Large intestine (tissue), 3 donors: ENCODE measurements around the gene SIK2. TPM values are rescaled to one million over a fixed set of nuclear protein-coding genes. Genes with fewer than 3 reads are reported as not detected.
A peak's percentile ranks its signal among the peaks of the same experiment; 100 is the strongest.

Experiments used
- DNase-seq, 2 donors: peaks; one replicate each; pipeline versions ENCODE4 v3.0.0 to v3.0.0-alpha.2; 2013
- H3K27ac ChIP-seq: one replicate; pipeline ENCODE4 v1.5.1; 2013; ENCODE audit warnings: low read length
- H3K27me3 ChIP-seq: 2 replicates; pipeline ENCODE4 v1.6.1; 2013; ENCODE audit warnings: low read length; ENCODE audit not compliant: control insufficient read depth, insufficient read depth
- H3K36me3 ChIP-seq: 2 replicates; pipeline ENCODE4 v1.6.1; 2013; ENCODE audit warnings: low read length; ENCODE audit not compliant: control insufficient read depth, insufficient read depth
- H3K4me1 ChIP-seq: one replicate; pipeline ENCODE4 v1.6.1; 2013; ENCODE audit warnings: low read length; ENCODE audit not compliant: control insufficient read depth, insufficient read depth
- H3K4me3 ChIP-seq: one replicate; pipeline ENCODE4 v1.5.1; 2013; ENCODE audit warnings: low read length
- H3K9me3 ChIP-seq: one replicate; pipeline ENCODE4 v1.6.1; 2013; ENCODE audit warnings: mild to moderate bottlenecking, low read depth, low read length, moderate library complexity; ENCODE audit not compliant: control insufficient read depth
- WGBS: methylation state at CpG from one replicate; pipeline ENCODE4 v1.1.5; 2013; ENCODE audit warnings: low lambda C conversion rate; ENCODE audit not compliant: insufficient coverage; 5-methylcytosine and 5-hydroxymethylcytosine counted together
- polyA plus RNA-seq: library from polyadenylated mRNA; unstranded; fragments of 120-200 nt; gene quantifications from one replicate; pipeline ENCODE4 v1.2.1, GENCODE V29; 2013

SIK2 gene
- polyA plus RNA-seq, 1 donor, result 21.6 TPM

DNA sequence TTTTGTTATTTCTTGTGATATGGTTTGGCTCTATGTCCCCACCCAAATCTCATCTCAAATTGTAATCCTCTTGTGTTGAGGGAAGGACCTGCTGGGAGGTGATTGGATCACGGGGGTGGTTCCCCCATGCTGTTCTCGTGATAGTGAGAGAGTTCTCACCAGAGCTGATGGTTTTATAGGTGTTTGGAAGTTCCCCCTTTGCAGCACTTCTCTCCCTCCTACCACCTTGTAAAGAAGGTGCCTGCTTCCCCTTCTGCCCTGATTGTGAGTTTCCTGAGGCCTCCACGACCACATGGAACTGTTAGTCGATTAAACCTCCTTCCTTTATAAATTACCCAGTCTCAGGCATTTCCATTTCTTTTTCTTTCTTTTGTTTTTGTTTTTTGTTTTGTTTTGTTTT lies 24.4 kb upstream of the SIK2 start:
- H3K4me1 ChIP-seq, result peaks cover 4% of the 10 kb centered on the region
- DNase-seq, result no peak
- H3K36me3 ChIP-seq, result no peaks in the 10 kb centered on the region
- H3K9me3 ChIP-seq, result no peaks in the 10 kb centered on the region
- 67% methylated on average over 1 of the region's 4 CpGs for WGBS
- no peak overlapping the region for H3K27ac ChIP-seq
- no peaks in the 10 kb centered on the region for H3K27me3 ChIP-seq
- no peak overlapping the region for H3K4me3 ChIP-seq

DNA sequence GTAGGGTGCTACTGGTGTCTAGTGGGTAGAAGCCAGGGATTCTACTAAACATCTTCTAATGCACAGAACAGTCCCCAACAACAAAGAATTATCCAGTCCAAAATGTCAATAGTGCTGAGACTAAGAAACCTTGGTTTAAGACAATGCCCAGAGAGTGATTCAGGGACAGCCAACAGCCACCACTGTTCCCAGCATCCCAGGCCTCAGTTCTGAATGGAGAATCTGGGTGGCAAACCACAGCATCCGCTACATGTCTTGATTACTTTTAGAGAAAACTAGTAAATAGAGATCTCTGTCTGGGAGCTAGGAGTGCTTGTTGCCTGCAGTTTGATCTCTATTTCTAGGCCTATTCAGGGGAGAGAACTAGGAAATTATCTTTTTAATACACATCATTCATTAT lies 20.9 kb upstream of the SIK2 start:
- no peaks in the 10 kb centered on the region for H3K4me1 ChIP-seq
- no peak for DNase-seq
- H3K36me3 ChIP-seq, result no peaks in the 10 kb centered on the region
- H3K27me3 ChIP-seq, result no peaks in the 10 kb centered on the region
- no peak overlapping the region for H3K4me3 ChIP-seq
- H3K27ac ChIP-seq, result no peak overlapping the region
- no peaks in the 10 kb centered on the region for H3K9me3 ChIP-seq
- WGBS, result no CpG with 5 or more reads among the region's 1 CpG

DNA sequence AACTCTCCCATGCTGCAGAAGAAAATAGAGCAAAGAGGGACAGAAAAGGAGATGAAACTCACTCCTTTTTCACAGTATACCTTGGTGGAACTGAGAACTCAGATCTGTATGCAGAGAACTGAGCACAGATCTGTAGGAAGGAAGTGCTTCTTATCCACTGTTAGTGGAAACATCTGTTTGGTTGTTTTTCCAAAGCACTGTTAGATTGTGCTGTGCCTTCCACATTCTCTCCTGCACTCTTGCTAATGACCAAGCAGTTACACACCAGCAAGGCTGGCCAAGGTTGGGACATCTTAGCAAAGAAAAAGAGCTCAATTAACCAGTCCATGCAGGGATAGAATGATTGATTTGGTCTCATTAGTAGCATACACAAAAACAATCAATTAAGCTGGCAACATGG lies 20.1 kb upstream of the SIK2 start:
- Histone ChIP-seq H3K4me3 (no peak overlapping the region), H3K27me3 (no peaks in the 10 kb centered on the region), H3K36me3 (no peaks in the 10 kb centered on the region), H3K9me3 (no peaks in the 10 kb centered on the region), H3K27ac (no peak overlapping the region), H3K4me1 (no peaks in the 10 kb centered on the region)
- DNase-seq, result no peak

DNA sequence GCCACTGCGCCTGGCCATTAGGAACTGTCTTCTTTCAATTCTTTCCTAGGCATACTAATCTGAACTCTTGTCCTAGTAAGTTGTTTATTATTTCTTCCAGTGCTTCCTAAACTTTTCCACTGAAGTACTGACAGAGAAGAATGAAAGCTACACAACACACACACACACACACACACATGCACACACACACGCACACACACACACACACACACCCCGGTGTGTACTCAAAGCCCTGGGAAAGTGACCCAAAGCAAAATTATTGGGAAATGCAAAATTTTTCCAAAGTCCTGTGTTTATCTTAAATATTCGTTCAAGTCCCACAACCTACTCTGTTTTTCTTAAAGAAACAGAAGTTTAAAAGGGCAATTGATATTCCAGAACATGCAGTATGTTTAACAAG lies 19.4 kb upstream of the SIK2 start:
- 33% methylated on average over 1 of the region's 4 CpGs for WGBS
- Histone ChIP-seq H3K36me3 (no peaks in the 10 kb centered on the region), H3K27ac (no peak overlapping the region), H3K27me3 (no peaks in the 10 kb centered on the region), H3K4me3 (no peak overlapping the region), H3K4me1 (no peaks in the 10 kb centered on the region), H3K9me3 (no peaks in the 10 kb centered on the region)
- no peak for DNase-seq

DNA sequence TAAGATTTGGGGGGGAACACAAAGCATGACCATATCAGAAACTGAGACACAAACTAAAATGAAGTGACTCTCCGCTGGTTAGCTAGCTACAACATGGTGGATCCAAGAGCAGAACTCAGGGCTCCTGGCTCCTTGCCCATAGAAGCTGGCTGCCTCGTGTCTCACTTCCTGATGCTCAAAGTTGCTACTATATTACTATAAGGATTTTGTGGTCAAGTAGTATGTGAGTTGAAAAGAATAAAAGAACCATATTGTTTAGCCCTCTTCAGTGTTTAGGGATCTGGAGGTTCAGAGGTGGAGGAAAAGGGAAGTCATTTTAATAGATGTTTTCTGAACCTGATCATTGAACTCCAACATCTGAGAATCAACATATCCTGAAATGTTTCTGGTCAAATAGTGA lies 16.9 kb upstream of the SIK2 start:
- WGBS, result no CpG with 5 or more reads among the region's 2 CpGs

DNA sequence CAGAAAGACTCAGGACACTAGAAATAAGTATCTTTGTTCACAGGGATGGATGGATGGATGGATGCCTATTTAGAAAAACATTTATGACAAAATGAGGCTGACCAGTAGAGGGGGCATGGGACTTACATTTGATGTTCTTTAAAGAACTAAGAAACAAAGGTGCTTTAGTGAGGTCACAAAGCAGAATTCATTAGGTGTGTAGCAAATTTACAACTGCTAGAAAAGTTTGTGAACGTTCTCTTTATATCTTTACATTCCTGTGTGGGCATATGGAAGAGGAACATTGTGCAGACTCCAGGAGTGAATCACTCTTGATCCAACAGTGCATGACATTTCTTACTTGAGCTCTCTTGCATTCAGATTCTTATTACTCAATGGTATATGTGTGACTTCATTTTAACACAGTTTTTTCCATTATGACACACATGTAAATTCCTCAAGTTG lies 15.8 kb upstream of the SIK2 start:
- no peaks in the 10 kb centered on the region for H3K27me3 ChIP-seq
- H3K9me3 ChIP-seq, result no peaks in the 10 kb centered on the region
- peak; percentile 31 to 49 for DNase-seq
- no peaks in the 10 kb centered on the region for H3K36me3 ChIP-seq
- no peak overlapping the region for H3K4me3 ChIP-seq
- no CpG with 5 or more reads among the region's 1 CpG for WGBS
- H3K27ac ChIP-seq, result no peak overlapping the region
- peaks cover 4% of the 10 kb centered on the region for H3K4me1 ChIP-seq

More for the DNA sequence above, 16.9 kb upstream of the SIK2 start:
- Histone ChIP-seq H3K27me3 (no peaks in the 10 kb centered on the region), H3K9me3 (no peaks in the 10 kb centered on the region), H3K27ac (no peak overlapping the region), H3K4me1 (peaks cover 3% of the 10 kb centered on the region), H3K36me3 (no peaks in the 10 kb centered on the region), H3K4me3 (no peak overlapping the region)
- no peak for DNase-seq

DNA sequence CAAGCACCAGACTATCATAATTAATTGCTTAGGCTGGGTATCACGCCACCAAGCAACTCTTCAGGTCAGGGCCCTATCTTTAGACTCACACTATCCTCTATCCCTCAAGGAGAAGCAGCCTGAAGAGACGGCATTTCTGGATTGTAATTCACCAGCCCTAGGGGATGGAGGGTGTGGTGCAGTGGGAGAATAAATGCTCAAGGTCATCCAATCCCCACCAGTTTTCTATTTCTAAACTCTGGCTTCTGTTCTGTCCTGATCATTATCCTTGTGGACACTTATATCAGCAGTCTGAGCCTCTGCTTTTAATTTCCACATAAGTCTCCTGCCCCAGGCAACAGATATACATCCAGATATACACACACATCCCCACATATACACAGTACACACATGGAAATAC lies 13.1 kb upstream of the SIK2 start:
- no peaks in the 10 kb centered on the region for H3K36me3 ChIP-seq
- no peaks in the 10 kb centered on the region for H3K9me3 ChIP-seq
- H3K27me3 ChIP-seq, result no peaks in the 10 kb centered on the region
- H3K4me3 ChIP-seq, result no peak overlapping the region
- no peak for DNase-seq
- WGBS, result no CpG with 5 or more reads among the region's 2 CpGs
- H3K27ac ChIP-seq, result no peak overlapping the region
- H3K4me1 ChIP-seq, result peaks cover 8% of the 10 kb centered on the region

DNA sequence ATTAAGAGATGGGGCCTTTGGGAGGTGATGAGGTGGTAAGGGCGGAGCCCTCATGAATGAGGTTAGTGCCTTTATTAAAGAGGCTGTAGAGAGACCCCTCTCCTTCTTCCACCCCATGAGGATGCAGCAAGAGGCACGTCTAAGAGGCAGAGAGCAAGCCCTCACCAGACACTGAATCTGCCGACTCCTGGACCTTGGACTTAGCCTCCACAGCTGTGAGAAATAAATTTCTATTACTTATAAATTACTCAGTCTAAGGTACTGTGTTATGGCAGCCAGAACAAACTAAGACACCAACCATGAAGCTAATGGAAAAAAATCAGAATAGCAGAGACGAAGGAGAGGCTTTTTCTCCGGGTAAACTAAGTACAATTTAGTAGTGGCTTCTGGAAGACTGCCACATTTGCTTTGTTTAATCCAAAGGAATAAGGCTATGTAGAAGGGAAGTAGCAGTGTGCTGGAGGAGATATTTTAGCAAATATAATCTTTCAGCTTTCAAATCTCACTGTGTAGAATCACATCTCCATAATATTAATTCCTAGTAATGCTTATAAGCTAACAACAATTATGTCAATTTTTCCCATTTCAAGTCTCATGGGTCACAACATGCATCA lies 12.3 kb upstream of the SIK2 start:
- no peaks in the 10 kb centered on the region for H3K27me3 ChIP-seq
- peaks cover 8% of the 10 kb centered on the region for H3K4me1 ChIP-seq
- no peak overlapping the region for H3K27ac ChIP-seq
- no peak overlapping the region for H3K4me3 ChIP-seq
- peak; percentile 48 to 73 for DNase-seq
- no CpG with 5 or more reads among the region's 5 CpGs for WGBS
- no peaks in the 10 kb centered on the region for H3K9me3 ChIP-seq
- H3K36me3 ChIP-seq, result no peaks in the 10 kb centered on the region

DNA sequence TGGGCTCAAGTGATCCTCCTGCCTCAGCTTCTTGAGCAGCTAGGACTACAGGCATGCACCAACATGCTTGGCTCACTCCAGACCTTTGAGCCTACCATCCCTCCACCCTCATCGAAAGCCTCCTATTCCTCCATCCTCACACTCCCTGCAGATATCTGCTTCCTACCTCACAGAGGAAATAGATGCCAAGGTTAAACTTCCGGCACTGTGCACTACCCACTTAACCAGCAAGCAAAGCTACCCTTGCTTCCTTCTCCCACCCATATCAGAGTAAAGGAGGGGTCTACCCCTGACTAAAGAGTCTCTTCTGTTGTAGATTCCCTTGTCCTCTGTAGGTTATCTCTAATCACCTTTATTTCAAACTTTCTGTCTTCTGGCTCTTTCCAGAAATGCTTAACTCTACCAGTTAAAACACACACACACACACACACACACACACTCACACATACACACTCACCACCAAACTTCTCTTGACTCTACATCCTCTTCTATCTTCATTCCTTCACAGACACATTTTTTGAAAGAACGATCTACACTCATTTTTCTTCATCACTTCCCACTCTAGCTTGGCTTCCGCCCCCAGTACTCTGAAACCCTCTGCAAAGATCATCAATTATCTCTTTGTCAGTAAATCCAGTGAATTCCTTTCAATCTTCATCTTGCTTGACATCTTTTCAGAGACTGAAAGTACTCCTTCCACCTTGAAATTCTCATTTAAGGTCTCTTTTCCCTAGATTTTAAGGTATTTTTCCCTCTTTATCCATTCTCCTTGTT lies 10.9 kb upstream of the SIK2 start:
- peaks cover 8% of the 10 kb centered on the region for H3K4me1 ChIP-seq
- no peak overlapping the region for H3K27ac ChIP-seq
- WGBS, result 100% methylated on average over 2 of the region's 4 CpGs
- no peak for DNase-seq
- H3K36me3 ChIP-seq, result no peaks in the 10 kb centered on the region
- no peak overlapping the region for H3K4me3 ChIP-seq
- no peaks in the 10 kb centered on the region for H3K27me3 ChIP-seq
- H3K9me3 ChIP-seq, result no peaks in the 10 kb centered on the region

DNA sequence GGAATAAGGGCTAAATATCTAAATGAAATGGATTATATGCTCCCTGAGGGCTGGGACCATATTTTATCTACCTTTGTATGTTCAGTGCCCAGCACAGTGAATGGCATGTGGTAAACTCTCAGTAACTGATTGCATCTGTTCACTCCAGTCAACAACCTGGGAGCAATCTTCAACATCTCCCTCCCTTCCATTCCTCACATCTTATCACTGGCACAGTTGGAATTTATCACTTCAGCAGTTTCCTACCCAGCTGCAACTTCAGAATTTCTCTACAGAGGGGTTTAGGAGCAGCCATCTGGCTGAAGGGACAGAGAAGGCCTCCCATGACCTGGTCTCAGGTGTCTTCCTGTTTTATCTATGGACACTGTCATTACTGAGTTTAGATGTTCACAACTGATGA lies 9.8 kb upstream of the SIK2 start:
- H3K4me1 ChIP-seq, result peaks cover 8% of the 10 kb centered on the region
- H3K36me3 ChIP-seq, result no peaks in the 10 kb centered on the region
- H3K4me3 ChIP-seq, result no peak overlapping the region
- H3K27me3 ChIP-seq, result no peaks in the 10 kb centered on the region
- H3K27ac ChIP-seq, result no peak overlapping the region
- DNase-seq, result no peak
- no peaks in the 10 kb centered on the region for H3K9me3 ChIP-seq

DNA sequence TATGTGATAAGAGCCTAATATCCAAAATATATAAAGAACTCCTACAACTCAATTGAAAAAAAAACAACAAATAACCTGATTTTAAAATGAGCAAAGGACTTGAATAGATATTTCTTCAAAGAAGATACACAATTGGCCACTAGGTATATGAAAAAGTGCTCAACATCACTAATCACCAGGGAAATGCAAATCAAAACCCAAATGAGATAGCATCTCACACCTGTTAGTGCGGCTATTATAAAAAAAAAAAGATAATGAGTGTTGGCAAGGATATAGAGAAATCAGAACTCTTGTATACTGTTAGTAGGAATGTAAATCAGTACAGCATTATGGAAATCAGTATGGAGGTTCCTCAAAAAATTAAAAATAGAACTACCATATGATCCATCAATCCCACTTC lies 5.9 kb upstream of the SIK2 start:
- 100% methylated on average over 1 of the region's 1 CpG for WGBS
- DNase-seq, result no peak
- Histone ChIP-seq H3K27ac (no peak overlapping the region), H3K4me1 (peaks cover 5% of the 10 kb centered on the region), H3K36me3 (no peaks in the 10 kb centered on the region), H3K9me3 (no peaks in the 10 kb centered on the region), H3K27me3 (no peaks in the 10 kb centered on the region), H3K4me3 (no peak overlapping the region)
